Subcutaneous adipose tissue (tissue), 4 donors: ENCODE measurements around the gene AHDC1. TPM values are rescaled to one million over a fixed set of nuclear protein-coding genes. Genes with fewer than 3 reads are reported as not detected.

Source experiments
- total RNA-seq, 4 donors: library from RNA; depleted of rRNA; stranded (reverse); fragments of >200 nt; gene quantifications; one replicate each; pipeline ENCODE4 v1.1.0, GENCODE V29; 2016
- TF ChIP-seq, protein P1 (sequence below): fragments of 450-650 bp; IDR thresholded peaks from one replicate; pipeline ENCODE4 v1.5.1; 2016; ENCODE audit warnings: low read depth, mild to moderate bottlenecking, control low read depth, antibody characterized with exemption, moderate library complexity

AHDC1 gene
- total RNA-seq, 4 donors from 2014 or later: 2.9 to 13.6 (median 7.1) TPM

DNA sequence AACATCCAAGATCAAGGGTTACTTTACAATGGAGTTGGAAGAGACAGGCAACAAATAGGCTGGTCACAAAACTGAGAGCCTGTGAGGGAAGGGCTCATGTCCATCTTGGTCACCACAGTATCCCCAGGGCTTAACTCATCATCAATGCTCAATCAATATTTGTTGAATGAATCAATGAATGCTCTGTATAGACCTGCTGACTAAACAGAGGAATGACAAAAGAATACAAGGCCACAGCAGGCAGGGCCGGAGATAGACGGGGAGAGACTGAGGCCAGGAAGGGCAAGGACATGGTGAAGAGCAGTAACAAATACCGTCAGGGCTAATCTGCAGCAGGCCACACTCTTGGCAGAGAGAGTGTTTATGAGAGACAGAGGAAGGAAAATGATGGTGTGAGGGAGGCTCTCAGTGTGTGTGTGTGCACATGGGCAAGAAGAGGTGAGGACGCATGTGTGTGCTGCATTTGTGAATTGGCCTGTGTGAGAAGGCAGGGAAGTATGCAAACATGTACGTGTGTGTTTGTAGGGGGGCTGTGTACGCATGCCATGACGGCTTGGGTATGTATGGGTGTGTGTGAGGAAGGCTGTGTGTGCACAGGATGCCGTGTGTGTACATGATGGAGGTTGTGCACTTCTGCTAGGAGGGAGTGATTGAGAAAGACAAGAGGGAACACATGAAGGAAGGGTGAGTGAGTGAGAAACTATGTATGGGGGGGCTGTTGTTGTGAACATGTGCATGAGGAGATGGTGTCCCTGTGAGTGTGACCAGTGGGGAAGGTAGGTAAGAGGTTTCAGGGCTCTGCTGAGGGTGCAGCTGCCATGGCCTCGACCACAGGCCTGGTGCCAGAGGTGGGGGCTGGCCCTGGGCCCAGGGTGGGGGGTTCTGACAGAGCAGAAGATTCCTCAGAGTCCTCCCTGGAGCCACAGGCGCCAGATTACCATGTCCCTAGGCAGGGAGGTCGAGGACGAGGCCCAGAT lies 15.4 kb downstream of the AHDC1 start:
- TF ChIP-seq, protein P1, sequence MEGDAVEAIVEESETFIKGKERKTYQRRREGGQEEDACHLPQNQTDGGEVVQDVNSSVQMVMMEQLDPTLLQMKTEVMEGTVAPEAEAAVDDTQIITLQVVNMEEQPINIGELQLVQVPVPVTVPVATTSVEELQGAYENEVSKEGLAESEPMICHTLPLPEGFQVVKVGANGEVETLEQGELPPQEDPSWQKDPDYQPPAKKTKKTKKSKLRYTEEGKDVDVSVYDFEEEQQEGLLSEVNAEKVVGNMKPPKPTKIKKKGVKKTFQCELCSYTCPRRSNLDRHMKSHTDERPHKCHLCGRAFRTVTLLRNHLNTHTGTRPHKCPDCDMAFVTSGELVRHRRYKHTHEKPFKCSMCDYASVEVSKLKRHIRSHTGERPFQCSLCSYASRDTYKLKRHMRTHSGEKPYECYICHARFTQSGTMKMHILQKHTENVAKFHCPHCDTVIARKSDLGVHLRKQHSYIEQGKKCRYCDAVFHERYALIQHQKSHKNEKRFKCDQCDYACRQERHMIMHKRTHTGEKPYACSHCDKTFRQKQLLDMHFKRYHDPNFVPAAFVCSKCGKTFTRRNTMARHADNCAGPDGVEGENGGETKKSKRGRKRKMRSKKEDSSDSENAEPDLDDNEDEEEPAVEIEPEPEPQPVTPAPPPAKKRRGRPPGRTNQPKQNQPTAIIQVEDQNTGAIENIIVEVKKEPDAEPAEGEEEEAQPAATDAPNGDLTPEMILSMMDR: no peak

DNA sequence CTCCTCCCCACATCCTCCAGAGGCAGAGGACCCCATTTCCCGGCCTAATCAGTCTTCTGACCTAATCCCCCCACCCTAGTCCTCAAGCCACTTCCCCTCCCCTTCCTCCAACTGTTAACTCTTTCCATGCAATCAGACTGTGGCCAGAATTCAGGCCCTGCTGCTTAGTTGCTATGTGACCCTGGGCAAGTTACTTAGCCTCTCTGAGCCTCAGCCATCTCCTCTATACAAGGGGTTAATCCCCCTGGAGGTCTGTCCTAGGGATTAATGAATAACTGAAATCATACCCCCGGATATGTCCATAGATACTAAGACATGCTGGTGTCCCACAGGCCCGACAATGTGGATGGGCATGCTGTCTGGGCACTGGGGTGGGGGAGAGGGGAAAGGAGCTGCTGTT lies 18.3 kb downstream of the AHDC1 start:
- TF ChIP-seq, protein P1: no peak

DNA sequence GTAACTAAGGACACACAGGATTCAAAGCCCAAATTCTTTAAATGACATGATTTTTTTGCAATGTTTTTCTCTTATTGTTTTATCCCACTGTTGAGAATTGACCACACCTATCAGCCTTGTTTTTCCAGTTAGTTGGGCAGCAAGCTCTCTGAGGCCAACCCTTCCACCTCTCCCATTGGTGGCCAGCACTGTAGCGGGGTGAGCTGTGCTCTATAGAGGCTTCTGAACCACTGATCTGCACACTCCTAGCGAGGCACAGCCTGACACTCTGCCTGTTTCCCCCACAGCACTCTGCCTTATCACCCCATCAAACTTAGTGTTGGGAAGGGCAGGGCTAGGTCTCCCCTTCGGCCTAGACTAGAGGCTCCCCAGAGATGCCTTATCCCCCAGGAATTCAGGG lies 19.5 kb downstream of the AHDC1 start:
- TF ChIP-seq, protein P1: no peak

DNA sequence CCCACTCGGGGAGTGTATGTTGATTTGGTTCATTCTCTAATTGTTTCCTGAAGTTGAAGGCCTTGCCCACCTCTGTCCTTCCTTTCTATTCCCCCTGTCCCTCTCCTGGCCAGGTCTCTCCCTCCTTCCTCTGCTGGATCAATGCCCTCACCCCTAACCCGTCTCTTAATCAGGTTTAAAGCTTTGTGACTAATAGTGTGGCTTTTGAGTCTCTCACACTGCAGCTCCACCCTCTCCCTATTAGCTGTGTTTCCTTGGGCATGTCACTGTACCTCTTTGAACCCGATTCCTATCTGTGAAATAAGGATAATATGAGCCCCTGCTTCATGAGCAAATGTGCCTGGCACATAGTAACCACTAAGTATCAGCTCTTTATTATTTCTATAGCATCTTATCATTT lies 20.5 kb downstream of the AHDC1 start:
- TF ChIP-seq, protein P1: no peak

DNA sequence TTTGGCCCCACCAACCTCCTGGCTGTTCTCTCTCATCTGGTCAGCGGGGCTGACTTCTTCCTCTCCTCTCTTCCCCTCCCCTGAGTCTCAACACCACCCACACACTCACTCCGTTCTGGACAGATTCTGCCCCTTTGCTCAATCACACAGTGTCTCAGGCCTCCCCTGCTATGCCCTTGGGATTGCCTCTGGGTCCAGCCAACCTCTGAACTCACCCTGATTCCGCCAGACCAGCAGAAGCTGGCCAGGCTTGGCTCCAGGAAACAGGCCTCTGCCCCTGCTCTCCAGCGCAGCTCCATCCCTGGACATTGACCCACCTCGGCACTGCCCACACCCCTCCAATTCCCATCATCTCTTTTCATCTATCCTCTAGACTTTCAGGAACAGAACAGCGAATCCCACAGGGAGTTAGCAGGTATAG lies 22.1 kb downstream of the AHDC1 start:
- TF ChIP-seq, protein P1: no peak

DNA sequence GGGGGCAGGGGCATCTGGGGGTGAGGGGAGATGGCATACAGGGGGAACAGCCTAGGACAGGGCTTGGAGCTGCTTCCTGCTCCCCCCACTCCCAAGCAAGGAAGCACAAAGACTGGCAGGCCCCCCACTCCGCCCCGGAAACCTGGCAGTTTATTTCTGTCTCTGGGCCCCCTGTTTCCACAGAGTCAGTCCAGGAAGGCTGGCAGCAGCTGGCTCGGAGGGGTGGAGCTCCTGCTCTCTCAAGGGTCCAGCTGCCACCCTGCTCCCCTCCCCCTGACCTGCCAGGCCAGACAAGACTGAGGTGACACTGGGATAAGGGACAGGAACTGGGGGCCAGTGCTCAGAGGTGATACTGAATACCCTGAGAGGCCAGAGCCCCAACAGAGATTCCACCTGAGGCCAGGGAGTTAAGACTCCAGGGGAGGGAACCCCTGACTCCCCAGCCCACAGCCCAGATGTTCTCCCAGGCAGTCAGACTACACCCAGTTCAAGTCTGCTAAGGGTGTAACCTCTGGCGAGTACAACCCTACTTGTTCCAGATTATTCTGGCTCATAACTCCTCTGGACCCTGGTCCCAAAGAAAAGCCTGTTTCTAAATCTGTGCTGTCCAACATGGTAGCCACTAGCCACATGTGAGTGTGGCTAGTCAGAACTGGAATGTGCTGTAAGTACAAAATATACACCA lies 26.3 kb downstream of the AHDC1 start:
- TF ChIP-seq, protein P1: no peak

DNA sequence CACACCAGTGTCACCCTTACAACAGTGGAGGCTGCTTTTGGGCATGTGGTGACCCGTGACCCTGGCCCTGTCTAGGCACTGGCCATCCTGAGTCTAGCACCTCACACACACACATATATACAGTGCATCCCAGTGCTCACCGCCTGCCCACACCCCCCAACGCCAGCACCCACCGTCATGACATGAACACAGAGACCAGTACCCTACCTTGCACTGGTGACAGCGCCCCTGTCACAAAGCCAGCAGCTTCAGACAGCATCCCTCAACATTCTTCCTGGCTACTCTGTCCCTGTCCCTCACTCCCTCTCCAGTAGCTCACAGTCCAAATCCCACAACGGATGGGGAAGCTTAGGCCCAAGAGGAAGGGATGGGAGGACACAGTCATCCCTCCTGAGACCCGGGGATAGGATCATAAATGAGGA lies 27.1 kb downstream of the AHDC1 start:
- TF ChIP-seq, protein P1: no peak
